ENCODE results near the gene CST4. TPM values are rescaled to one million over a fixed set of nuclear protein-coding genes. Genes with fewer than 3 reads are reported as not detected.
"Not testable (repeated sequence)": the region's sequence is repeated elsewhere in the genome, so short reads cannot be mapped to it uniquely, and the experiment has no call there.

The CST4 gene
- 0.80 TPM for total RNA-seq
- polyA plus RNA-seq: 9.9 TPM
- long read RNA-seq, donor 1: 0 reads
- long read RNA-seq, donor 2, partial matches to known transcripts: 0 of 1 reads
- long read RNA-seq, donor 2, other reads (novel, unspliced or antisense): 0 of 1 reads
- long read RNA-seq, donor 3, partial matches to known transcripts: 0 of 2 reads
- long read RNA-seq, donor 3, other reads (novel, unspliced or antisense): 0 of 2 reads
- long read RNA-seq, donor 4: 0 reads
- long read RNA-seq, donor 5, partial matches to known transcripts: 0 of 4 reads
- long read RNA-seq, donor 5, other reads (novel, unspliced or antisense): 0 of 4 reads
- long read RNA-seq, donor 6, partial matches to known transcripts: 0 of 1 reads
- long read RNA-seq, donor 6, other reads (novel, unspliced or antisense): 0 of 1 reads
- long read RNA-seq, donor 7, partial matches to known transcripts: 0 of 1 reads
- long read RNA-seq, donor 7, other reads (novel, unspliced or antisense): 0 of 1 reads
- long read RNA-seq, donor 8: 0 reads
- long read RNA-seq, donor 9: 0 reads
- long read RNA-seq, donor 10: 0 reads

- DNase-seq (ENCODE audit: low read depth in 6 of 9, low spot score in 9 of 9); H3K36me3 ChIP-seq (ENCODE audit: control insufficient read depth in 2 of 2, insufficient read depth in 2 of 2, low read length in 1 of 2); H3K9me3 ChIP-seq (ENCODE audit: control insufficient read depth in 2 of 2, insufficient read depth in 1 of 2, low read length in 1 of 2); H3K4me1 ChIP-seq (ENCODE audit: control insufficient read depth in 2 of 2, insufficient read depth in 2 of 2, low read length in 2 of 2); H3K4me3 ChIP-seq (ENCODE audit: low read length in 2 of 2); H3K27ac ChIP-seq (ENCODE audit: low read depth in 1 of 2, low read length in 1 of 2); H3K27me3 ChIP-seq (ENCODE audit: control insufficient read depth in 2 of 2, insufficient read depth in 1 of 2, low read length in 1 of 2): not testable (repeated sequence)
- whole genome bisulfite sequencing: 89% methylated on average over 12 of the region's 12 CpGs
These were observed at the start of gene CST4 for GRCh38 chr20:23688684-23689398. Gene CST4, minus strand, starts transcription at chr20:23689038. Its CDS starts 69 bp downstream, at chr20:23688969.

DNA sequence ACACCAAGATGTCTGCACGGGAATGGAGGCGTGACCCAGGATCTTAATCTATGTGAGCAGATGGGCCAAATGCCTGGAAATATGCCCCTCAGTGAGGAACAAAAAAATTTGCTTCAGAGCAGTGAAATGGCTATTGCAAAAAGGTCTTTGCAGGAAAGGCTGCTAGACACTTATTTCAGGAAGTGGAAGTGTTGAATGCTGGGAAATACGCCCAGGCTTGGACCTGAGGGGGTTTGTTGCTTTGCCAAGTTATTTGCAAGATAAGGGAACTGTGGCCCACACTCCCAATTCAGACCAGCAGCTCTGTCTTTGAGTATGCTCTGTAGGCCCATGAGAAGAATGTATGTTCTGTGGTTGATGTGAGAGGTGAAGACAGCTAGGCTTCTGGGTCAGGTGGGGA, 46.6 kb upstream of the CST4 start:
- DNase-seq (ENCODE audit: low read depth in 6 of 9, low spot score in 9 of 9); H3K4me1 ChIP-seq (ENCODE audit: control insufficient read depth in 2 of 2, insufficient read depth in 2 of 2, low read length in 2 of 2); H3K27me3 ChIP-seq (ENCODE audit: control insufficient read depth in 2 of 2, insufficient read depth in 1 of 2, low read length in 1 of 2); H3K9me3 ChIP-seq (ENCODE audit: control insufficient read depth in 2 of 2, insufficient read depth in 1 of 2, low read length in 1 of 2); H3K36me3 ChIP-seq (ENCODE audit: control insufficient read depth in 2 of 2, insufficient read depth in 2 of 2, low read length in 1 of 2); H3K4me3 ChIP-seq (ENCODE audit: low read length in 2 of 2); H3K27ac ChIP-seq (ENCODE audit: low read depth in 1 of 2, low read length in 1 of 2): not testable (repeated sequence)
- WGBS: 51% methylated on average over 3 of the region's 3 CpGs

GRCh38 chr20:23734949-23735348, 46.1 kb upstream of the CST4 start:
- not testable (repeated sequence) for H3K36me3 ChIP-seq (ENCODE audit: control insufficient read depth in 2 of 2, insufficient read depth in 2 of 2, low read length in 1 of 2); H3K27ac ChIP-seq (ENCODE audit: low read depth in 1 of 2, low read length in 1 of 2); H3K9me3 ChIP-seq (ENCODE audit: control insufficient read depth in 2 of 2, insufficient read depth in 1 of 2, low read length in 1 of 2); H3K4me3 ChIP-seq (ENCODE audit: low read length in 2 of 2); H3K27me3 ChIP-seq (ENCODE audit: control insufficient read depth in 2 of 2, insufficient read depth in 1 of 2, low read length in 1 of 2); DNase-seq (ENCODE audit: low read depth in 6 of 9, low spot score in 9 of 9); H3K4me1 ChIP-seq (ENCODE audit: control insufficient read depth in 2 of 2, insufficient read depth in 2 of 2, low read length in 2 of 2)
- WGBS: 96% methylated on average over 2 of the region's 2 CpGs

- H3K4me3 ChIP-seq (ENCODE audit: low read length in 2 of 2); H3K27me3 ChIP-seq (ENCODE audit: control insufficient read depth in 2 of 2, insufficient read depth in 1 of 2, low read length in 1 of 2); H3K4me1 ChIP-seq (ENCODE audit: control insufficient read depth in 2 of 2, insufficient read depth in 2 of 2, low read length in 2 of 2); H3K9me3 ChIP-seq (ENCODE audit: control insufficient read depth in 2 of 2, insufficient read depth in 1 of 2, low read length in 1 of 2); DNase-seq (ENCODE audit: low read depth in 6 of 9, low spot score in 9 of 9); H3K27ac ChIP-seq (ENCODE audit: low read depth in 1 of 2, low read length in 1 of 2); H3K36me3 ChIP-seq (ENCODE audit: control insufficient read depth in 2 of 2, insufficient read depth in 2 of 2, low read length in 1 of 2): not testable (repeated sequence)
- WGBS: 95% methylated on average over 1 of the region's 1 CpG
These were observed 45.6 kb upstream of the CST4 start for GRCh38 chr20:23734440-23734839.

DNA sequence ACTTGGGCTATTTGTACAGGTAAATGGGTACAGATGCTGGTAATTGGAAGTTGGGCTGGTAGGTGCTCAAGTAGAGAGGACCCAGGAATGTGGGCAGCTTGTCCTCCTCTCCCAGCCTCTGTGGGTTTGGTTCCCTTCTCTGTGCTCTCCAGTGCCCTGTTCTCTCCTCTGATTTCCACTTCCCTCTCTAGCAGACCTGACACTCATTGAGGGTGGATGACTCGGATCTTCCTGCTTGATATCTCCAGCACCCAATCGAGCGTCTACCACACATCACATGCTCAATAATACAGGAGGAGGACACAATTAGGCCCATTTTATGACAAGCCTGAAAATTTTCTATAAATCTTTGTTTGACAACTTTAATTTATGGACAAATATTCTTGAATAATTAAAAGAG, 38.2 kb upstream of the CST4 start:
- no peak overlapping the region for H3K27ac ChIP-seq (ENCODE audit: low read depth in 1 of 2, low read length in 1 of 2)
- no peak overlapping the region for H3K4me3 ChIP-seq (ENCODE audit: low read length in 2 of 2)
- H3K4me1 ChIP-seq (ENCODE audit: control insufficient read depth in 2 of 2, insufficient read depth in 2 of 2, low read length in 2 of 2): no peaks in the 10 kb centered on the region
- 66% methylated on average over 3 of the region's 3 CpGs for WGBS
- H3K27me3 ChIP-seq (ENCODE audit: control insufficient read depth in 2 of 2, insufficient read depth in 1 of 2, low read length in 1 of 2): no peaks in the 10 kb centered on the region
- H3K36me3 ChIP-seq (ENCODE audit: control insufficient read depth in 2 of 2, insufficient read depth in 2 of 2, low read length in 1 of 2): no peaks in the 10 kb centered on the region
- H3K9me3 ChIP-seq (ENCODE audit: control insufficient read depth in 2 of 2, insufficient read depth in 1 of 2, low read length in 1 of 2): no peaks in the 10 kb centered on the region
- no peak for DNase-seq (ENCODE audit: low read depth in 6 of 9, low spot score in 9 of 9)

DNA sequence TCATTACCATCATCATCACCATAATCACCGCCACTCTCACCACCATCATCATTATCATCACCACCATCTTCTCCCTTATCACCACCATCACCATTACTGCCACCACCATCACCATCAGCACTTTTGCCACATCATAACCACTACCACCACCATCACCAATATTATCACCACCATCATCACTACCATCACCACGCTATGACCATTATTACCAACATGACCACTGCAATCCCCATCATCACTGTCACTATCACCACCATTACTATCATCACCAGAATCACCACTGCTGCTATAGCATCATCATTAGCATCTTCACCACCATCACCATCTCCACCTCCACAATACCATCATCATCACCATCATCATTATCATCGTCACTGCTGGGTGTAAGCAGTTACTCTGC, 36.3 kb upstream of the CST4 start:
- no peaks in the 10 kb centered on the region for H3K27me3 ChIP-seq (ENCODE audit: control insufficient read depth in 2 of 2, insufficient read depth in 1 of 2, low read length in 1 of 2)
- DNase-seq (ENCODE audit: low read depth in 6 of 9, low spot score in 9 of 9): no peak
- no peaks in the 10 kb centered on the region for H3K36me3 ChIP-seq (ENCODE audit: control insufficient read depth in 2 of 2, insufficient read depth in 2 of 2, low read length in 1 of 2)
- H3K4me3 ChIP-seq (ENCODE audit: low read length in 2 of 2): no peak overlapping the region
- 97% methylated on average over 3 of the region's 3 CpGs for WGBS
- no peak overlapping the region for H3K27ac ChIP-seq (ENCODE audit: low read depth in 1 of 2, low read length in 1 of 2)
- no peaks in the 10 kb centered on the region for H3K4me1 ChIP-seq (ENCODE audit: control insufficient read depth in 2 of 2, insufficient read depth in 2 of 2, low read length in 2 of 2)
- H3K9me3 ChIP-seq (ENCODE audit: control insufficient read depth in 2 of 2, insufficient read depth in 1 of 2, low read length in 1 of 2): no peaks in the 10 kb centered on the region

GRCh38 chr20:23723659-23724307, 34.9 kb upstream of the CST4 start:
- WGBS: 59% methylated on average over 2 of the region's 2 CpGs

DNA sequence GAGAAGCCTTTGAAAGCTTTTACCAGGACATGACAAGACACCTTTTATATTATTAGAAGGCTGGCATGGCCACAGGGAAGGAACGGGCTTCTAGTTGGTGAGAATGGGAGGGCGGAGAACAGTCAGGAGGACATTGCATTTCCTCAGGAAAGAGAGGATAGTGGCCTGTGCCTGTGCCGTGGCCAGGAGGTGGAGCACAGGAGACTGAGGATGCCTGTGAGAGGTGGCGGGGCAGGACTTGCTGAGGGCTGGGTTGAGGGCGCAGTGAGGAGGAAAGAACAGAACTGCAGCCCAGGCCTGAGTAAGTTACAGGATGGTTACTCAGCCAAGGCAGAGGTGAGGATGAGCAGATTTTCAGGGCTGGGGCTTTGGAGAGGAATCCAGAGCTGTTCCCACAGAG, 34.0 kb upstream of the CST4 start:
- H3K27me3 ChIP-seq (ENCODE audit: control insufficient read depth in 2 of 2, insufficient read depth in 1 of 2, low read length in 1 of 2); H3K27ac ChIP-seq (ENCODE audit: low read depth in 1 of 2, low read length in 1 of 2); DNase-seq (ENCODE audit: low read depth in 6 of 9, low spot score in 9 of 9); H3K4me1 ChIP-seq (ENCODE audit: control insufficient read depth in 2 of 2, insufficient read depth in 2 of 2, low read length in 2 of 2); H3K4me3 ChIP-seq (ENCODE audit: low read length in 2 of 2); H3K36me3 ChIP-seq (ENCODE audit: control insufficient read depth in 2 of 2, insufficient read depth in 2 of 2, low read length in 1 of 2); H3K9me3 ChIP-seq (ENCODE audit: control insufficient read depth in 2 of 2, insufficient read depth in 1 of 2, low read length in 1 of 2): not testable (repeated sequence)
- WGBS: 78% methylated on average over 5 of the region's 5 CpGs

More at GRCh38 chr20:23723659-23724307, 34.9 kb upstream of the CST4 start:
- peak in 1 of 9 donors; percentile 13 for DNase-seq (ENCODE audit: low read depth in 6 of 9, low spot score in 9 of 9)
- not testable (repeated sequence) for H3K4me1 ChIP-seq (ENCODE audit: control insufficient read depth in 2 of 2, insufficient read depth in 2 of 2, low read length in 2 of 2); H3K4me3 ChIP-seq (ENCODE audit: low read length in 2 of 2); H3K9me3 ChIP-seq (ENCODE audit: control insufficient read depth in 2 of 2, insufficient read depth in 1 of 2, low read length in 1 of 2); H3K27me3 ChIP-seq (ENCODE audit: control insufficient read depth in 2 of 2, insufficient read depth in 1 of 2, low read length in 1 of 2); H3K27ac ChIP-seq (ENCODE audit: low read depth in 1 of 2, low read length in 1 of 2); H3K36me3 ChIP-seq (ENCODE audit: control insufficient read depth in 2 of 2, insufficient read depth in 2 of 2, low read length in 1 of 2)

- Histone ChIP-seq H3K9me3 (ENCODE audit: control insufficient read depth in 2 of 2, insufficient read depth in 1 of 2, low read length in 1 of 2) (no peaks in the 10 kb centered on the region), H3K4me3 (ENCODE audit: low read length in 2 of 2) (no peak overlapping the region), H3K27me3 (ENCODE audit: control insufficient read depth in 2 of 2, insufficient read depth in 1 of 2, low read length in 1 of 2) (no peaks in the 10 kb centered on the region), H3K36me3 (ENCODE audit: control insufficient read depth in 2 of 2, insufficient read depth in 2 of 2, low read length in 1 of 2) (no peaks in the 10 kb centered on the region), H3K27ac (ENCODE audit: low read depth in 1 of 2, low read length in 1 of 2) (no peak overlapping the region), H3K4me1 (ENCODE audit: control insufficient read depth in 2 of 2, insufficient read depth in 2 of 2, low read length in 2 of 2) (no peaks in the 10 kb centered on the region)
- WGBS: 81% methylated on average over 1 of the region's 1 CpG
- DNase-seq (ENCODE audit: low read depth in 6 of 9, low spot score in 9 of 9): no peak
These were observed 33.1 kb upstream of the CST4 start for GRCh38 chr20:23721962-23722361.

All from thymus (tissue), 14 donors.